HG02973 (cell line): Measurements from ENCODE around the gene MSANTD2.

ENCODE experiments used
- ATAC-seq: cut with Tn5 transposase; IDR thresholded peaks from one replicate; pipeline ENCODE4 v1.9.1; 2021; ENCODE audit warnings: moderate library complexity; ENCODE audit not compliant: unreplicated experiment

The MSANTD2 gene

DNA sequence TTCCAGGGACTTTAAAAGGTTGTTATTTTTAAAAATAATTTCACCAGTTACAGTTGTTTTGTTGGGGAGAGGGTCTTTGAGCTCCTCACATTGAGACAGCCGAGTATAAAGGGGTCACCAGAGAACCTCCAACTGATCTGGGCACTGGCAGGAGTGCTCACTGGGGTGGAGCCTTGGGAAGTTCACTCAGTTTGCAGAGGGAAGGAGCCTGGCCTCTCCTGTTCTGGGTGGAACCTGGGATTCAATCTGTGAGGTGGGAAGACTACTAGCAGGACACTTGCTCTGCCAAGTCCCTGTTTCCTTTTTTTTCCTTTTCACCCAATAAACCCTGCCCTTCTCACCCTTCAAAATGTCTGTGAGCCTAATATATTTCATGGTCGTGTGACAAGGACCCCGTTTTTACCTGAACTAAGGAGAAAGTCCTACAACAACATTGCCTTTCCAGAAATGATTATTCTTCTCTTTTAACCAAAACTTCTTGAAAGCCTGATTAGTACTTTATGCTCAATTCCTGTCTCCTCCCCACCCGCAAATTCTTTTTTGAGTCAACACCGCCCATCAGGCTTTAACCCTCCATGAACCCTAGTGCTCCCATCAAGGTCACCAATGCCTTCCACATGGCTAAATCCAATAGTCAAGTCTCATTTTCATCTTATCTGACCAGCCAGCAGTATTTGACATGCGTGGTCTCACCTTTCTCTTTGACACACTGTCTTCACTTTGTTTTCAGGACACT is 22.0 kb upstream of the MSANTD2 start:
- ATAC-seq, result no peak

DNA sequence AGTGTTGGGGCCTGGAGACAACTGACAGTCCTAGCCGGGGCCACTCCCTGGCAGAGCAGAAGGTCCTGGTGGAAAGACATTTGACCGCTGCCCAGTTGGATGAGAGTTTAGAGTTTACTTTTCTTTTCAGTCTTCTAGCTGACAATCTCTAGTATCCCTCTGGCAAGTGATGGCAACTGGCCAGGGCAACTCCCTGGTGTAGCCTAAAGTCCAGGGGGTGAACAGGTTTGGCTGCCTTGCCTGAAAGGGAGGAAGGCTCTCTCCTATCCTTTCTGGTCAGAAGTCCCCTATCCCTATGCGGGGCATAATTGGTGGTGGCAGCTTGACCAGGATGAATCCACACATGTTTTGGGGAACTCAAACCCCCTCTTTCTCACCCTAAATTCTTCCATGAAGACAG is 16.8 kb upstream of the MSANTD2 start:
- no peak for ATAC-seq

DNA sequence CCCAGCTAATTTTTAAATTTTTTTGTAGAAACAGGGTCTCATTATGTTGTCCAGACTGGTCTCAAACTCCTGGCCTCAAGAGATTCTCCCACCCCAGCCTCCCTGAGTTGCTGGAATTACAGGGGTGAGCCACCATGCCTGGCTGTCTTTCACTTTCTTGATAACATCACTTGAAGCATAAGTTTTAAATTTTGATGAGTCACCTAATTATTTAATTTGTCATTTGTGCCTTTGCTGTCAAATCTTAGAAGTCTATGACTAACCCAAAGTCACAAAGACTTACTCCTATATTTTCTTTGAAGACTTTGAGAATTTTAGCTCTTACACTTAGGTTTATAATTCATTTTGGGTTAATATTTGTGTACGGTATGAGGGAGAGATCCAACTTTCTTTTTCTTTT is 14.5 kb upstream of the MSANTD2 start:
- ATAC-seq, result no peak

DNA sequence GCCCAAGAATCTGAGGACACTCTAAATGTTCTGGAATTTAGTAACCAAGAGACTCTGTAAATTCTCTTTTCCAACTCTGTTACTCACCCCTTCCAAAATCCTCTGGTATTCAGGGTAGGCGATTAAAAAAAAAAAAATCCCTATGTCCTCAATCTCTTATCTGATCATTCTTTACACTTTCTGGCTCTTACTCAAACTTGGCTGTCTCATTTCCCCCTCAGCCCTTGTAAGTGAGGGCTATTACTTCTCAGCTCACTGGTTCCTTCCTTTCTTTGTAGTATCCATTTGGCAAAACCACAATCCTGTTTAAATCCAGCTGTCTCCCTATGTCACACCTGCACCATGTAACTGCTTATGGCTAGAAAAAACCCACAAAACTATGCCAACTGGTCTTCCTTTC is 12.7 kb upstream of the MSANTD2 start:
- no peak for ATAC-seq

DNA sequence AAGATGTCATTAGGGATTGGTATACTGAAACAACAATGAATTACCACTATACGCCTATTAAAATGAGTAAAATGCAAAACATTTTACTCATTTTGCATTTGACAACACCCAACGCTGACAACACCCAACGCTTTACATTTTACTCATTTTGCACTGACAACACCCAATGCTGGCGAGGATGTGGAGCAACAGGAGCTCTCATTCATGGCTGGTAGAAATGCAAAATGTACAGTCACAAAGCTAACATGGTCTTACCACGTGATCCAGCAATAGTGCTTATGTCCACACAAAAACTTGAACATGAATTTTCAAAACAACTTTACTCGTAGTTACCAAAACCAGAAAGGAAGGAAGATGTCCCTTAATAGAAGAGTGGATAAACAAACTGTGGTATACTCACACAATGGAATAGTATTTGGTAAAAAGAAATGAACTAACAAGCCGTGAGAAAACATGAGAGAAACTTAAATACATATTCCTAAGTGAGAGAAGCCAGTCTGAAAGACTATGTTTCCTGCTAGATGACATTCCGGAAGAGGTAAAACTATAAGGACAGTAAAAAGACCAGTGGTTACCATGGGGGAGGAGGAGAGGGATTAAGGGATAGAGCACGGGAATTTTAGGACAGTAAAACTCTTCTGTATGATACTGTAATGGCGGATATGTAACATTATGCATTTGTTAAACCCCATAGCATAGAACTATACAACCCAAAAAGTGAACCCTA is 11.4 kb upstream of the MSANTD2 start:
- ATAC-seq, result no peak

DNA sequence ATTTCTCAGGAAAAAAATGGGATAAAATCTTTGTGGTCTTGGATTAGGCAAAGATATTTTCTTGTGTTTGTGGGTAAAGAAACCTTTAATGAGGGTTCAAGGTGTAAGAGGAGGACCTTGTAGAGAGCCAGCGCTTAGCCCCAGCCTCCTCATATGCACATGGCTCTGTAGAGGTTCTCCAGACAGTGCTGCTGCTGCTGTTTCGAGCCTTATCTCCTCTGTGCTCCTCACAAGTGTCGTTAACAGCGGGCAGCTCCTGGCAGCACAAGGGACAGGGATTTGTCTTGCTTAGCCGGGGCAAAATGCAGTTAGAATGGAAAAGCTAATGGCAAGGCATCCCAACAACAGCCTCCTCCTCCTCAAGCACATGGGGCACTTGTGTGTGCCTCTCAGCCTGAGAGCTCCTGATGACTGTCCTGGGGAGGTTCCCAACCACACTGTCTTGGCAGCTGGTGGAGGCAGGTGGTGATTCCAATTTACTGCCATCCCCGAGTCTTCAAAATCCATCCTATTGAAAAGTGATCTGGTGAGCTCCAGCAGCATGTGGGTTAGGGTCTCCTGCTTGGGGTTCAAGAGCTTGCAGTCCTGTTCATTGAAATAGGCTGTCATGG is 7.6 kb upstream of the MSANTD2 start:
- no peak for ATAC-seq

DNA sequence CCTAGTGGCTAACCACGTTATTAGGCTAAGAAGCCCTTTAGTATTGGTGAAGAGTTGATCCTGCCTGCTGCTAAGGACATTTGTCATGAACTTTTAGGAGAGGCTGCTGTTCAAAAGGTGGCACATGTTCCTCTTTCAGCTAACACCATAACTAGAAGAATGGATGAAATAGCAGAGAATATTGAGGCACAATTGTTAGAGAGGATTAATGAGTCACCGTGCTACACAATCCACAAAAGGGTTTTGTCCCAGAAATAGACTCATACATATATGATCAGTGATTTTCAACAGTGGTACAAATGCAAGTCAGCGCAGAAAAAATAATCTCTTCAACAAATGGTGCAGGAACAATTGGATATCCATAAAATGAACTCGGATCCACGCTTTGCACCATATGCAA is 7.0 kb upstream of the MSANTD2 start:
- ATAC-seq, result no peak

DNA sequence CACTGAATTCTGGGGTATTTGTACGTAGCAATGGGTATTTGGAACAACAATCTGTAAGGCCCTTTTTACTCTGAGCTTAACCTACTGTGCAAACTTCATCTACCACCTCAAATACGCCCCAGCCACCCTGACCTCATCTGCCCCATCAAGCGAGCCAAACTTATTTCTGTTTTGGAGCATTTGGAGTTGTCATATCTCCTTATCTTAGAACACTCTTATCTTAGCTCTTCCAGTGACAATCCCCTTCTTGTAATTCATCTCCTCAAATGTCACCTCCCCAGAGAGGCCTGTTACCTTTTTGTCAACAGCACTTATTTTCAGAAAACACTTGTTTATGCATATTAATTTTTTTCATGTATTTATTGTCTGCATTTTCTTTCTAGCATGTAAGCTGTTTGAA is 4.7 kb upstream of the MSANTD2 start:
- ATAC-seq, result no peak

DNA sequence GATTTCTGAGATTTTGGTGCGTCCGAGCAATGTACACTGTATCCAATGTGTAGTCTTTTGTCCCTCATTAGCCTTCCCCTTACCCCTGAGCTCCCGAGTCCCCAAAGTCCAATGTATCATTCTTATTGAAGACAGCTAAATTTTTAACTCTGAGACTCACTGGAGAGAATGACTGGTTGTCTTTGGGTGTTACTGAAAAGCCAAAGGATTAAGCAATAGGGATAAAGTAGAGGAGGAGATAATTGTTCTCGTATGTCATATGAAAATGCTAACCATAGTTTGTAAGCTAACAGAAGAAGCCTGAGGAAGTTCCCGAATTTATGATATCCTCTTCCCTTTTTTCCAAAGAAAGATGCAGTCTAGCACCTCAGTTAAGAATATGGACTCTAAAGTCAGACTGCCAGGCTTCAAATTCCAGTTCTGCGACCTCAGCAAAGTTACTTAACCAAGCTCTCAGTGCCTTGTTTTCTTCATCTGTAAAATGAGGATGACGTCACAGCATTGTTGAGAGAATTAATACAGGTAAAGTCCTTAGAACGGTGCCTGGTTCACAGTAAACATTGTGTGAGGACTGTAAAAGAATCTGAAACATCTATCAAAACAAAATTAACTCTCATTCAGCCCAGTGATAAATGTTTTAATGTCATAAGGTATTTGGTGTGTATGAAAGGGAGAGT is 1.6 kb upstream of the MSANTD2 start:
- no peak for ATAC-seq

DNA sequence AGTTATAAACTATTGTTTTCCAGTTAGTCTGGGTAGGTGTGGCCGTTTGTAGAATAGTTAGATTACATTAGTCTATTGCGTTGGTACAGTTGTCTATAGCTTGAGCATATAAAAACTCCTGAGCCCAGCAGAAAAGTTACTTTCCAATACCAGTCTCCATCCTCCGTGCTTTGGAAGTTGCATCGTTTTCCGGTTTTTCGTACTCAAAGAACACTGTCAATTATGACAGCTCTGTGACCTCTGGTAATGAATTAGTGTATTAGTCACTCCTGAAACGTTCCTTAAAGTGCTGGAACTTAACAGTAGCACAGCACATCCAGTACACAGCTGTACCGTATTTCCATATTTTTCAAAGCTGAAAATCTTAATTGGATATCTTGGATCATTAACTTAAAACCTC is 808 bp upstream of the MSANTD2 start:
- ATAC-seq, result no peak

DNA sequence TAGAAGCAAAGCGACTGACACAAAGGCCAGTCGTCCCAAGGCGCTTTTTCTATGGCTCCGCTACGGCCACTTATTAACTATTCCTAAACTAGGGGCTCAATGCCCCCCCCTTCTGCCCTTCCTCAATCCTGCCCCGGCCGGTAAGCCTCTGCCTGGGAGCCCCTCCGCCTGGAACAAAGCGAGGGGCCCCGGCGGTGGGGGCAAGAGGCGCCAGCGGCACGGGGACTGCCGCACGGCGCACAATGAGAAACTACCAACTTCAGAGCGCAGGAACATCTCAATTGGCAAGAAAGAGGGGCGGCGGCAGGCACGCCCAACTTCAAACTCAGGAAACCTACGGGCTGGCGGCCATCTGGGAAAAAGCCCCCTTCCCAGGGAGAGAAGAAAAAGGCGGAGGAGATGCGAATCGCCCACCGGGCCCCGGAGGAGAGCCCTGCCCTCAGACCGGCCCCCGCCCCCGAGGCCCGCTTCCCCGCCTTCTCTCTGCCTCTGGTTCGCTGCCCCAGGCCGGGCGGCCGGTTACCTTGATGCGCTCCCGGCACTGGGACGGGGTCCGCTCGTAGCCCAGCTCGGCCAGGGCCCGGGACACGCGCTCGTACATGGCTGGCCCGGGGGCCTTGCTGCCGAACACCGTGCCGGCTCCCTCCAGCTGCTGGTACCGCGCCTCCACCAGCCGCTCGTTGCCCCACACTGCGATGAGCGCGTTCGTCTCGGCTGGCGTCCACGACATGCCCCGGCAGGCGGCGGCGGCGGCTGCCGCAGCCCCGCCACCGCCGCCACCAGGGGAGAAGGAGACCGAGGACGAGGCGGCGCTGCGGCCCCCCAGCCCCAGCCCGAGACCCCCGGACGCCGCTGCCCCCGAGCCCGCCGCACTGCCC is 619 bp downstream of the MSANTD2 start:
- peak; percentile 31 for ATAC-seq

DNA sequence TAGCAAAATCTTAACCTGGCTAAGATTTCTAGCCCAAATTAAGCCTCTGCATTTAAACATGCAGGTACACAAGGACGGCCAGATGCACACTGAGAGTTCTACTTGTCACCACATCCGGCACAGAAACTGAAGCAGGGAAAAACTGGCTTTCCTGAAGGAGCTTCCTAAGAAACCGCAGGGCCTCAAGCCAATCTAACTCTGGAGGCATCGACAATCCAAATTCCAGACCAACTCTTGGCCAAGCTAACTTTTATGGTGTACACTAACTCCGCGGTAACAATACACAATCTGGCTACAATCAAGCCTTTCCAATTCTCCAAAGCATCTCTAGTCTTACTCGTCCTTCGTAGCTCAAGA is 1.2 kb downstream of the MSANTD2 start:
- ATAC-seq, result peak; percentile 26

DNA sequence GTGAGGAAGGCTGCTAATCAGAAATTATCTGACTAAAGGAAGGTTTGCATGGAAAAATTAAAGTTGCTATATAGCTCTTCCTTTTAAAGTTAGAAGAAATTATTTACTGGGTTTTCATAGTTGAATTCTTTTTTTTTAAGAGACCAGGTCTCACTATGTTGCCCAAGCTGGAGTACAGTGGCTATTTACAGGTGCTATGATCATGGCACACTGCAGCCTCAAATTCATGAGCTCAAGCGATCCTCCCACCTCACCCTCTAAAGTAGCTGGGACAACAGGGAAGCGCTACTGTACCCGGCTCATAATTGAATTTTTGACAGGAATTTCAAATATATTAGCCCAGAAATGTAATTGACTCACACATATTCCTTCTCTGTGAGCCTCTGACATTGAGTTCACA is 3.9 kb downstream of the MSANTD2 start:
- no peak for ATAC-seq

DNA sequence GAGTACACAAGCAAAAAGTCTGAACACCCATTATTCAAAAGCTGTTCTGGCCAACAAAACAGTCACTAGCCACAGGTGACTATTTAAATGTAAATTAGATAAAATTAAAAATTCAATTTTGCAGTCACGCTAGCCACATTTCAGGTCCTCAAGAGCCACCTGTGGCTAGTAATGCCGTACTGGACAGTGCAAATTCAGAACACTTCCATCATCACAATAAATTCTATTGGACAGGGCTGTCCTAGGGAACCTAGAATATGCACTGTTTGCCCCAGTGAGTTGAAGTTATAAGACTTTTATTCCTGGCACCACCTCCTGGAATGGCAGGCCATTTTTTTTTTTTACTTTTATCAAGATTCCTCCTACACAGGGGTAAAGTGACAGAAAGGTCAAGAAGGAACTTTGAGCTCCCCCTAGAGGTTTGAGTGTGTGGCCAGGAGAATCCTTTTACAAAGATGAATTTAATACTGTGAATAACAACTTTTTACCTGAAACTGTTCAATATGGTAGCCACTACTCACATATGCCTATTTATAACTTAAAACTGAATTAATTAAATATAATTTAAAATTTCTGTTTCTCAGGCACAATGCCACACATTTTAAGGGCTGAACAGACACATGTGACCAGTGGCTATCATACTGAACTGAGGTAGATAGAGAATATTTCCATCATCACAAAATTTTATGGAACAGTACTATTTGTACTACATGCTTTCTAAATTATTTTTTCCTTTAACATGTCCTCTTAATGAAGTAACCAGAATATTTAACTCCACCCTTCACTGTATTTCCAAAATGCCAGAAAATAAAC is 6.5 kb downstream of the MSANTD2 start:
- no peak for ATAC-seq

DNA sequence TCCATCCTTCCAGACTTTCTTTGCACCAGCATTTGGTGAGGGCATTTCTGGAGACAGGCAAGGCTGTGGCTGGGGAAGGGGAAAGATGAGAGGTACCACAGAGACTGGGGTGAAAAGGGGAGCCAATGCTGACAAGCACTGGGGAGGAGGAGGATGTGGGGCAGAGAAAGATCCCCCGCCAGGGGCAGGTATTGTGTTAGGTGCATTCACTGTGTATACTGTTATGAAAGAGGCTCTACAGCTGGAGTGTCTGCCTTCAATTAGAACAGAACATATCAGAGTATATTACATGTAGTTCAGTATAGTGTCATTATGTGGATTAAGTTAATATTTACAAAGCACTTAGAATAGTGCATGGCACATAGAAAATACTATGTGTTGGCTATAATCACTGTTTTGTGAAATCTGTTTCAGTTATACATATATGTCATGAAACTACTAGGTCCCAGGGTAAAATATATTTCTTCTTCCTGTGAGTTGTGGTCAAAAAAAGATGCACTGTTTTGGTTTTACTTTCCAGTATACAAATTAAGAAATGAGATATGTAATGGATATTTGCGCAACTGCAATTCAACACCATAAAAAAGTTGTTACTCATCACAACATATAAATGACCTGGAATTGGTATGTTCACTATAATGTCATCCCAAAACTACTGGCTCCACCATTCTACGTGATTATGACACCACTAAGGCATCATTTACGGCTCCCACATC is 8.4 kb downstream of the MSANTD2 start:
- peak; percentile 69 for ATAC-seq

DNA sequence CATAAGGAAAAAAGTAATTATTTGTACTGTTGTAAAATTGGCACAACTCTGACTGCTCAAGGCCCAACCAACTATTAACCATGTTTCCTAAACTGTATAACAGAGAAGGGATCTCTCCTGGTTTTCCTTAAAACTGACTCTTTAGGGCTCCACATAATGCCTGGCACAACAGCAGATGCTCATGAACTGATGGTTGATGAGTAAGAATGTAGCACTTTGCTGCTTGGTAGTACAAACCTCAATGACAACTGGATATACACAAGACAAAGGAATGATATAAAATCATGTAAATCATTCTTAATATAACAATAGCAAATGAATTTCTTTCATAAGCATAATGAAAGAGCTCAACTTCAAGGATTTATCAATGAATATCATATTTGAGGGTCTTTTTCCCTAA is 11.7 kb downstream of the MSANTD2 start:
- ATAC-seq, result no peak

DNA sequence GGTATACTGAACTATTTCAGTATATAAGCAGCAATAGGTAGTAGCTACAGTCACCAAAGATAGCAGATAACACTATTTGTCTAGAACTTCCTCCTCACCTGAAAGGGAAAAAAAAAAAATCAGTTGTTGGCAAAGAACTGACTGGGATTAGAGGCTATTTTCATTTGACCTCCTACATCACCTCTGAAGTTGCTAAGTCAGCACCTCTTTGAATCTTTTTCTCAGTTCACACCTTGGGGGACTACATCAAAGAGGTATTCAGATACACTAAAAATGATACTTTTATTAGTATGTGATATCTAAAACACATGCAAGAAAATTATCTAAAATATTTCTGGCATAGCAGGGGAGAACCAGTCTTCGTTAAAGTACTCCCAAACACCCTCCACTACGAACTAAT is 16.2 kb downstream of the MSANTD2 start:
- no peak for ATAC-seq

DNA sequence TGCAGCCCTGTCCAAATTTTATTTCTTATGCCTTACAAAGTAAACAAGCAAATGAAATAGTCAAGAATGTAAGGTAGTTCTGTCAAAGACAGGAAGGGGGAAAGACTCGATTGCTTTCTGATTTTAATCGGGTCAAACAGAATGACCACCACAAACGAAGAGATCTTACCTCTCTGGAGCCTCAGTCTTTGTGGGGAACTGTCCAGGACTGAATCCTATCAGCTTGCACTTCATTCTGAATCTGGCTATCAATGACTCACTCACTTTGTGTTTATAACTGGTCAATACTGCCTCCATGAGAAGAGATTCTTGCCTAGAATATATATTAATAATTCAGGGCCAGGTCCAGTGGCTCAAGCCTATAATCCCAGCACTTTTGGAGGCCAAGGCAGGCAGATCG is 17.2 kb downstream of the MSANTD2 start:
- no peak for ATAC-seq

DNA sequence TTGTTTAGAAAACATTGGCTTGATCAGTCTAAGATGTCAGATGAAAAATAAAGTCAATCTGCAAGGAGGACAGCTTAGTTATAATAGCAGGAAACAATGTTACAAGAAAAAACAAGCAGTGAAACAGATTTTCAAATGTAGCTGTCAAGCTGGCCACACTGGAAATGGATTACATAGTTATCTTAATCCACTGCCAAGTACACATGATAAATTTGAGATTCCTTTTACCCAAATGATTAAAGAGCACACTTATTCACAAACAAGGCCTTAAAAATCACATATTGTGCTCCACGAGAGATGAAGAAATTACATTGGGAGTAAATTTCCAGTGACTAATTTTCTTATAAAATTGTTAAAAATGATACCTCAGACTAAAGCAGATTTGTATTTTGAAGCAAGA is 20.6 kb downstream of the MSANTD2 start:
- no peak for ATAC-seq
